PC-9 (cell line): ENCODE data around the gene CCL5.

ENCODE experiments used
- EZH2 ChIP-seq: fragments of 200-600 bp; sonication (generic); IDR thresholded peaks from 2 replicates; pipeline ENCODE4 v1.8.0; 2017; ENCODE audit warnings: antibody characterized with exemption, low read depth
- TF ChIP-seq, protein P1 (sequence below): fragments of 200-600 bp; sonication (generic); conservative IDR thresholded peaks from 2 replicates; pipeline ENCODE4 v1.6.1; 2017; ENCODE audit warnings: mixed run types, antibody characterized with exemption, mild to moderate bottlenecking, moderate library complexity

DNA sequence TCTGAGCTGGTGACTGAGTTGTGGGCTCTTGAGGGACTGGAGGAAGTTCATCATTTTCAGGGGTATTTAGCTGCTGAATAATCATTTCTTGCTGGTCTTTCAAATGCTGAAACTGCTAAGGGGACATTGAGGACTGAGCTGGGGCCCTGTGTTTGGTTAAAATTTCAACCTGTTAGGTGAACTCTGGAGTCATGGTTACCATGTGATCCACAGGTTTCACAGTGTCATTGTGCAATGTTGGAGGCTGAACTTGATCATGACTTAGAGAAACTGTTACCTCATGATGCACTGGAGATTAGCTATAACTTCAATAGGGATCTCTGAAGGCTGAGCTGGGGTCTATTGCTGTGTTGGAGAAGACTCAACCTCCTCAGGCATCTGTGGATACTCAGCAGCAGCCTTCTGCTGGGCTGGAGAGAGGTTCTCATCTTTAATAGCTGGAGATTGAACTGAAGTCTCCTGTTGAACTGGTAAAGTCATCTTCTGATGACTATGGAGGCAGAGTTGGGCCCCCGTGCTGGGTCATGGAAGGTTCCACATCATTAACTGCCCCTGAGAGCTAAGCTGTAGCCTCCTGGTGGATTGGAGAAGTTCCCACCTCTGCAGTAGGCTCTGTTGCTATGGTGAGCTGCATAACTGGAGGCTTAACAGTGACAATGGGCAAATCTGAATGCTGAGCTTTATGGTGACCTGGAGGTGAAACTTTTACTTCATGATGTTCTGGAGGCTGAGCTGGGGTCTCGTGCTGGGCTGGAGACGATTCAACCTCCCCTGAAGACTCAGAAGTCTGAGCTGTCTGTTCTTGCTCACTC lies 35.2 kb upstream of the CCL5 start:
- TF ChIP-seq, protein P1, sequence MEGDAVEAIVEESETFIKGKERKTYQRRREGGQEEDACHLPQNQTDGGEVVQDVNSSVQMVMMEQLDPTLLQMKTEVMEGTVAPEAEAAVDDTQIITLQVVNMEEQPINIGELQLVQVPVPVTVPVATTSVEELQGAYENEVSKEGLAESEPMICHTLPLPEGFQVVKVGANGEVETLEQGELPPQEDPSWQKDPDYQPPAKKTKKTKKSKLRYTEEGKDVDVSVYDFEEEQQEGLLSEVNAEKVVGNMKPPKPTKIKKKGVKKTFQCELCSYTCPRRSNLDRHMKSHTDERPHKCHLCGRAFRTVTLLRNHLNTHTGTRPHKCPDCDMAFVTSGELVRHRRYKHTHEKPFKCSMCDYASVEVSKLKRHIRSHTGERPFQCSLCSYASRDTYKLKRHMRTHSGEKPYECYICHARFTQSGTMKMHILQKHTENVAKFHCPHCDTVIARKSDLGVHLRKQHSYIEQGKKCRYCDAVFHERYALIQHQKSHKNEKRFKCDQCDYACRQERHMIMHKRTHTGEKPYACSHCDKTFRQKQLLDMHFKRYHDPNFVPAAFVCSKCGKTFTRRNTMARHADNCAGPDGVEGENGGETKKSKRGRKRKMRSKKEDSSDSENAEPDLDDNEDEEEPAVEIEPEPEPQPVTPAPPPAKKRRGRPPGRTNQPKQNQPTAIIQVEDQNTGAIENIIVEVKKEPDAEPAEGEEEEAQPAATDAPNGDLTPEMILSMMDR, result no peak
- no peak for TF ChIP-seq EZH2
